Measurements from ENCODE around the gene PCSK5.
"Not testable (repeated sequence)": the region's sequence is repeated elsewhere in the genome, so short reads cannot be mapped to it uniquely, and the experiment has no call there.

PCSK5 gene

DNA sequence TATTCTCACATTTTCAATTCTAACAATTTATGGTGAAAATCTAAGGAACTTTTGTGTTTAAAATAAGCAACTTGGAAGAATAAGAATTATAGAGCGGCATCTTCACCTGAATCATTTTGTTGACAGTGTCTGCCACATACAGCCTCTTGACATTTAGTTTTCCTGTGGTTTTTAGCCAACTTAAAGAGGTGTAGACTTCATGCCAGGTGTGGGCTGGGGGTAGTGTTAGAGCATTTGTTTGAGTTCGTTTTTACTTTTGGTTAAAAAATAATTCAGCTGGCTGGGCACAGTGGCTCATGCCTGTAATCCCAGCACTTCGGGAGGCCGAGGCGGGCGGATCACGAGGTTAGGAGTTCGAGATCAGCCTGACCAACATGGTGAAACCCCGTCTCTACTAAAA is 72.8 kb downstream of the PCSK5 start:
- not testable (repeated sequence) for DNase-seq (ENCODE audit: low spot score)

DNA sequence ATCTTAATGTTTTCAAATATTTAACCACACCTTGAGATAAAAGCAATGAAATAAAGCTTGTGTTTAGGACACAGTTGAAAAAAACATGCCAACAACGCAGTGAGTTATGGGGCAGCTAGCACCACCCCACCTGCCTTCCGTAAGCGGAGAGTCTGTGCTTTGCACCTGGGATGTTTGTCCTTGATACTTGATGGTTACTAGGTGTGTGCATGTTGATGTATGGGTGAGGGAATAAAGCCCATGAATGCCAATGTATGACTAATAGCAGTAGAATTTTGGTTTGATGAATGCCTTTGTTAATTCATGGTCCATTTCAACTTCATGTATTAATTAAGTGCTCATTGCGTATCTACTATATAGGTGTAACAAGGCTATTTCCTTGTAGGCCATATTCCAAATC is 74.0 kb downstream of the PCSK5 start:
- DNase-seq (ENCODE audit: low spot score), result no peak

DNA sequence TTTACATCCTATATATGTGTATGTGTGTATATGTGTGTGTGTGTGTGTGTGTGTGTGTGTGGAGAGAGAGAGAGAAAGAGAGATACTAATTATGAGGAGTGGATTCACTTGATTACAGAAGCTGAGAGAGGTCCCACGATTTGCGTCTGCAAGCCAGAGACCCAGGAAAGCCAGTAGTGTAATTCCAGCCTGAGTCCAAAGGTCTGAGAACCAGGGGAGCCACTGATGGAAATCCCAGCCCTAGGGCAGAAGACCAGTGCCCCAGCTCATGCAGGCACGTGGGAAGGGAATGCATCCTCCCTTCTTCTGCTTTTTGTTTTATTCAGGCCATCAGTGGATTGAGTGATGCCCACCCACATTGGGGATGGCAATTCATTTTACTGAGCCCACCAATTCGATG is 74.8 kb downstream of the PCSK5 start:
- no peak for DNase-seq (ENCODE audit: low spot score)

DNA sequence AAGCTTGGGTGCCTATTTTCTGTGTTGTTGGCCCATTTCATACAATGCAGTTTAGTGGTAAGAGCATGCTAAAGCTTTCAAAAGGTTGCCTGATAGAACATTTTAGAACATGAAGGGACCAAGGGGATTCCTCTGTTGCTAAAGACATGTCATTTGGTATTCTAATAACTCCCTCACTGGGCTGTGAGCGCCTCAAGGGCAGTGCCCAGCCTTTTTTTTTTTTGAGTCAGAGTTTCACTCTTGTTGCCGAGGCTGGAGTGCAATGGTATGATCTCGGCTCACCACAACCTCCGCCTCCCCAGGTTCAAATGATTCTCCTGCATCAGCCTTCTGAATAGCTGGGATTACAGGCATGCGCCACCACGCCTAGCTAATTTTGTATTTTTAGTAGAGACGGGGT is 77.1 kb downstream of the PCSK5 start:
- DNase-seq (ENCODE audit: low spot score), result no peak

DNA sequence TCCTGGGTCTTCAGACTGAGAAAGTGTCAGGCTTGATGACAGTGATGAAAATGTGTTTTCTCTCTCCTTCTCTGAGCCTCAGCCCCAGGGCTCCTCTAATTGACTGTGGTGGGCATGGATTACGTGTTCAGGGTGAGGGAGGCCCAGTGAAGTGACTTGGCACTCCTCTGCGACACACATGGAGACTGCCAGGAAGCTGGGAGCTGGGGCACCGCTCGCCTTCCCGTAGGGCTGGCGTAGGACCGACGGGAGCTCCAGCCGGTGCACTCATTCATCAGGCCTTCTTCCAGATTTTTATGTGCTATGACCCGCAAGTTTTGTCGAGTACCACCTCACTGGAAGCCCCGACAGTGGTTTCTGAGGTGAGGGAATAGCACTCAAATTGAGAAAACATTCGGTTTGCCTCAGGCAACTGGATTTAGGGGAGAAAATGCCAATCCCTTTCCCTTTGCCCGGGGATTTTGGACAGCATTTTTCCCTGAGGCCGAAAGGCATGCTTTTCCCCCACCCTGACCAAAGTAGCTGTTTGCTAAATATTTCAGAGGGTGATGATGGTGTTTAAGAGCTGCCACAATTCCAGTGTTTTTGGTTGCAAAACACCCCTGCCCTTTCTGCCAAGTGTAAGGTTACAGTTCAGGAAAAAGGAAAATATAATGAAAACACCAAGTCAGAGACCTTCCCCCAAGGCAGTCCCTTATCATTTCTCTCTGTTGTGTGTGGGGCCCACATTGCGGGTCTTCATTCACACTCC is 83.7 kb downstream of the PCSK5 start:
- DNase-seq (ENCODE audit: low spot score), result no peak

DNA sequence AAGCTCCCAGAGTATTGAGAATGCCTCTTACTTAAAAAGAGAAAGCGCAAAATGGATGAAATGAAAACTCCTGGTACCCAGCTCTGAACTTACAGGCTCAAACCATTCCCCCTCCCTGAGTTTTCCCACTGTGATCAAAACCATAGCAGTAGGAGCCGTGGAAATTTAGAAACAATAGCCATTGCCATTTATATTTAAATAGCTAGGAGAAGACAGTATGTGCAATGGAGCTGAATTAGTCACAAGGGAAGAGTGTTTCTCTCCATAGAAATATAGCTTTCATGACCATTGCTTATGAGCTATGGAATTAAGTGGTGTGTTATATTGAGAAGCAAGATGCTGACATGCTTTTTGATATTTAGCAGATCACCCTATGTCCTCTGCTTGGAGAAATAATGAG is 84.6 kb downstream of the PCSK5 start:
- DNase-seq (ENCODE audit: low spot score), result no peak

DNA sequence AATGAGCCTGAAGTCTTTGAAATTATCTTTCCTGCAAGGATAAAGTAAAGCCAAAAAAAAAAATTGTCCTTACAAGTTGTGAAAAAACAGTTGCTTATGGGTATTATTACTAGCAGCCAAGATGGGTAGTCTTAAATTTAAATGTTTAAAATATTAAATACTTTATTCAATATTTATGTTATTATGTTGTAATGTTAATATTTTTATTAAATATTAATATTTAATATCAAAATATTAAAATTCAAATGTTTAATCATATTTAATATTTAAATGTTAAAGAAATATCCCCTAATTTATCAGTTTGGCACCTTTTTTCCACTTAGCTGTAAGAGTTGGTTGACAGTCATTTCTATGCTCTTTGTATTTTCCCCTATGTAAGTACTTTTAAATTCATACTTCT is 86.1 kb downstream of the PCSK5 start:
- DNase-seq (ENCODE audit: low spot score), result no peak

DNA sequence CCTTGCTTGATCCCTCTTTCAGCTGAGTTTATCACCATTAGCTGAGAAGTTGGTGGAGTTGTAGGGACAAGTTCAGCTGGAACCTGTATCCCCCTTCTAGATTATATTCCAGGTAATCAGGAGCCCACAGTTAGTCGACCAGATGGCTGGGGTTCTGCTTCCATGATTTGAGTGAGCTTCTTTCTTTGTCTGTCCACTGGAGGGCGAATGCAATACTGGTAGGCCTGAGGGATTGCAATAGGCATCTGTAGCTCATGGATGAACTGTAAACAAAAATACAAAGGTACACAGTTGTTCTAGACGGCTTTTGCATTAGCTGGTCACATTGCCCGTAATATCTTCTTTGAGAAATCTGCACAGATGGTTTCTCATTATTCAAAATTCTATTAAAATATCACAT is 88.9 kb downstream of the PCSK5 start:
- peak; percentile 34 for DNase-seq (ENCODE audit: low spot score)

DNA sequence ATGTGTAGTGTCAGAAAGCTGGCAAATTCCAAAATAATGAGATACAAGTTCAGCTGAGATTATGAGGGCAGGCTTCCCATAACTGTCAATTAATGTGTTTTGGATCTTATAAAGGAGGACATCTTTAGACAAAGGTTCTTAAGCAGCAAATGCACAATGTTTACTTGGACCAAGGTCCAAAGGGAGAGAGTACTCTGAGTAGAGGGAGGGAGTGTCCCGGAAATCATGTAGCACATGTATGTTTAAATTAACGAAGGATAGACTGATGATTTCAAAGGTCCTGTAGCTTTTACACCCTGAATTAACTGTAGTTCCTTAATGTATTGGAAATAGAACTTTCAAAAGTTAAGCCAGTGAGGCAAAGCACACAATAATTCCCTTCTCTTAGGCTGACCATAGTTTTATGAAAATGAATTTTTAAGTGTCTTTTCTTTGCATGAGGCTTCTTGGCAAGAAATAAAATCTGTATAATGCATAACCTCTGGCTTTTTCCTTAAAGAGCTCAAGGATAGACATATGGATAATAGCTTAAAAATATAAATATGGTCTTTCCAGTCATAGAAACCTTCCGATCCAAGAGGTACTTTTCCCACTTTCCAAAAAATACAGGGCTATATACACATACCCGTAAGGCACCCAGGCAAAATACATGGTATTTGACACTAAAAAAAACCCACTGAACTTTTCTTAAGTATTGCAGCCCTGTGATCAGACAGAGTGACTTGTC is 93.0 kb downstream of the PCSK5 start:
- DNase-seq (ENCODE audit: low spot score), result no peak

DNA sequence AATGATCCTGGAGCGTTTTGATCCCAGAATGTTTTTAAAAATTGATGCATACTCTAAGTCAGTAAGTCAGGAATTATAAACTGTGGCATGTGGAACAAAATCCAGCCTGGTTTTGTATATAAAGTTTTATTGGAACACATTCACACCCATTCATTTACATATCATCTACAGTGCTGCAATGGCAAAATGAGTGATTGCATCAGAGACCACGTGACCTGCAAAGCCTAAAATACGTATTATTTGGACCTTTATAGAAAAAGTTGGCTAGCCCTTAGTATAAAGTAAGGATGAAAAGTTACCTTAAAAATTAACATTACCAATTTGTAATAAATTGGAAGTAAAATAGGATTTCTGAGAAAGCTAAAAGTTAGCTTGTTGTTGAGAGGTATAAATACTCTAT is 95.0 kb downstream of the PCSK5 start:
- DNase-seq (ENCODE audit: low spot score), result no peak

DNA sequence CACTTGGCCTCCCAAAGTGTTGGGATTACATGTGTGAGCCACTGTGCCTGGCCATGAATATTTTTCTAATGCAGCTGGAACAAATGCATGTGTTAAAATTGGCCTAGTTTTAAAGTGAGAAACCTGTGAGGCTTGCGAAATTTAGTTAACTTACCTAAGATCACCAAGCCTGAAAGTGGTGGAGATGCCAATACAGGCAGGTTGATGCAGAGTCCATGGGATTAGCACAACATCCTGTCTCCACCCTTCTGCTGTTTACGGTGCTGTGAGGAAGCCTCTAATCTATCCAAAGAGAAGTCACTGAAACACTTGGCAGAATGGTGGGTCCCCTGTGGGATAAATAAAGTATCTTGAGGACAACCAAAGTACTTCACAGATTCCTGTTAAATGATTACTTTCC is 98.2 kb downstream of the PCSK5 start:
- no peak for DNase-seq (ENCODE audit: low spot score)

DNA sequence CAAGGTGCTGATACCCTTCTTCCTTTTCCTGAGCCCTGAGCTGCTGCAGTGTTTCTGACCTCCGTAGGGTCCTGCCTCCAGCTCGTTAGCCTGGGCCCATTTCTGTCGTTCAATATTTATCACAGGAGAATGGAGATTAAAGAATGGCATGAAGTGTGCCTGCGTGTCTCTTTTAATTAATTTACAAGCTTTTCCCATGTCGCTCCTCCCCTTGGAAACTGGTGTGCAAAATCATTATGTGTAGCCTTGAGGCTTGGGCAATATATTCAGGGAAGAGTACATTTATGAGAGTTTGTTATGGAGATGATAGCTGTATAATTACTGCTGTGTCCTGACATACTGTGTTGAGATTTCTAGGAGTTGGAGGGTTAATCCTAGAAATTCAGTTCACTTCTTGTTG is 99.7 kb downstream of the PCSK5 start:
- DNase-seq (ENCODE audit: low spot score), result no peak

DNA sequence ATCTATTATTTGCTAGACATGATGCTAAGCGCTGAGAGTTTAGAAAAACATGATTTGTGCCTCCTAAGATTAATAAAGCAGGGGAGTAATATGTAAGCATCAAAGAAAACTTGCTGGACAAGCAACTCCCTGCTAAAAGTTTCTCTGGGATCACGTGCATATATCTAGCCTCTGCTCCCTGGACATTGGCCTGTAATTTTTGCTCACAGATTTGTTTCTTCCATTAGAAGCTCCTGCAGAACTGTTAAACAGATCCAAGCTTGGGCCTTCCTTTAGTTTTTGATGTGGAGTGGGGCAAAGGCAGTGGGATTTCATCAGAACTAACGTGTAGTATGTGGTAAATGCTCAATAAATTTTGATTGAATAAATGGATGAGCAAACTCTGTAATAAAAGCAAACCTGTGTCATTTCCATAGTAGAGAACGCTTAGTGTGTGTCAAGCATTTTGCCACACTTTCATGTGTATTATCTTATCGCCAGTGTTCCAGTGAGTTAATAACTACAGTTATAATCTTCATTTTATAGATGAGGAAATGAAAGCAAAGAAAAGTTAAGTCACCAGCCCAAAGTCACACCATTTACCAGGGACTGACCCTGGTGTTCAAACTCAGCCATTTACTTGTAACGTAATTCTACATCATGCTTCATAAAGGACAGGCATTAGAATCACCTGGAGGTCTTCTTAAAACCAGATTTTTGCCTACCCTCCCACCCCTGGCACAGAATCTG is 100.3 kb downstream of the PCSK5 start:
- no peak for DNase-seq (ENCODE audit: low spot score)

DNA sequence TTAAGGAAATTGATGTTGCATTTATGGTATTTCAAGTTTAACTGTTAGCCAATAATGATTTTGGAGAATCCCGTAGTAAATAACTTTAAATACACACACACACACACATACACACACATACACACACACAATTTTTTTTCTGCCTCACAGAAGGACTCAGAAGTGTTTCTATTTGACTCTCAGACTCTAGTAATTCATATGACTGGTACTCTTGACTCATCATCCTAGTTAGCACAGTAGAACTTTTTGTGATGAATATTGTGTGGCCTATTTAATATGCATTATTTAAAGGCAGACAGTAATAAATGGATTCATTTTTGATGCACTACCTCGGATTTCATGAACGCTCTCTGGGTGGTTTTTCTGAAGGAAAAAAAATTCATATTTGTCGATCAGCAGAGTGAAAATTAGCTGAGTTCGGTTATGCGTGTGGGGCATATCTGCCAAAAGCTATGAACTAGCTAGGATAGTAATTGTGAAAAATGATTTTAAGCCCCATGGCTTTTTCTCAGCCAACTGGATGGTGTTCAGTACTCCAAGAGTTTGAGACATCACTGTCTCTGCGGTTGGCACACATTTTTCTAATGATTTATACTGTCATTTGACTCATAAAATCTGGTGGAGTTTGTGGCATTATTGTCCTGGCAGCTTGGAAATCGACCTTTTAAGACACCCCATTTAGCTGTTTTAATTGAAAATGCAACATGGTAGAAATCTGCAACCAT is 102.2 kb downstream of the PCSK5 start:
- no peak for DNase-seq (ENCODE audit: low spot score)

DNA sequence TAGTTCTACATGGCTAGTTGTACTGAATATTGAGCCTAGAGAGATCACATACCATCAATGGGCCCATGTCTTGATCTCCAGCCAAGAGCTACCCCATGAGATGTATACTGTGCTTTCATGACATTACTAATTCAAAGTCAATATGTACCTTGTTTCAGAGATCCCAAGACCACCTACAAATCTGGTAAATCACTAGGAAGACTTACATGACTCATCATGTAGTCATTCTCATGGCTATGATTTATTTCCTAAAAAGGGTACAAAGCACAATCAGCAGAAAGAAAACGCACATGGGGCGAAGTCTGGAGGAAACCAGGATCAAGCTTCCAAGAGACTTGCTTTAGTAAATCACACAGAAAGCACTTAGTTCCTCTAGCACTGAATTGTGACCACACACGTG is 103.0 kb downstream of the PCSK5 start:
- DNase-seq (ENCODE audit: low spot score), result no peak

DNA sequence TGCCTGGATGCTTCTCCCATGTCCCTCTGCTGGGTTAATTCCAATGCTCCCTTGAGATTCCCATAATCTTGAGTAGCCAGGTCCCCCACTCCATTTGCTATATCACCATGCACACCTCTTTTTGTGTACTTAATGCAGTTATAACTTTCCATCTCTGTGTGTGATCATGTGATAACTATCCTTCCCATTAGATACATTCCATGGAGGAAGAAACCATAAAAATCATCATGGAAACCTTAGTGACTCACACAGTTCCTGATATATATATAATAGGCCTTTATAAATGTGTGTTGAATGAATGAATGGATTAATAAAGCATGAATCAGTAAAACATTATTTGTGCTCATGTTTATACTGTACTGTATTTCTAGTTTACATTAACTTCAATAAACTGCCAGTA is 104.6 kb downstream of the PCSK5 start:
- no peak for DNase-seq (ENCODE audit: low spot score)

DNA sequence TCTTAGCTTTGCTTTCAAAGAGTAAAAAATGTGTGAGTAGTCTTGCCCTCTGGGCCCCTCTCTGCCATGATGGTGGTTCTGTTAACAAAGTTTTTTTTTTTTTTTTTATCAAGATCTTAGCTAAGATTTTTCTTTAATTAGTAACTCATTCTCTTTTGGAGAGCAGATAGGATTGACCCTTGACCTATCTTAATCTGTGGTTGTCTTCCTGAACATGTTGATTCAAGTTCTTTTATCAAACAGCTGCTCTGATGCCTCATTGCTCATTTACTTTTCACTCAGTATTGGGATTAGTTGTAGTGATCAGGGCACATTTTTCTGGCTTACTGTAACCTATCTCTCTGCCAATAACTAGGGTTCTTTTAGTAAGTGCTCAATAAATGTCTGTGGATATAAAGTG is 106.3 kb downstream of the PCSK5 start:
- no peak for DNase-seq (ENCODE audit: low spot score)

DNA sequence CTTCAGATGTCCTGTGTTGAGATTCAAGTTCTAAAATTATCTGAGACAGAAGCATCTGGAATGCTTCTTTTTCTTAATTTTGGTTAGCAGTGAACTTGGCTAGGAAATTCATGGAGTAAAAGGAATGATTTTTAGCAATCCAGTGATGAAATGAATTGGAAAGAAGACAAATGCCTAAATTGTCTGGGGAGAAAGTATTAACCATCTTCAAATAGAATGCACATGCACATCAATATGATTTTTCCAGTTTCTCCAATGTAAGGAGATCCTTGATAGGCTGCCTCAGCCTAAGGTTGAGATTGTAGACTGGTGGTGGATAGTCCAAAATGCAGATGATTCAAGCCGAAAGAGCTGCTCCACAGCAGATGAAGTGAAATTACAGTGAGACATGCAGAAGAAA is 106.7 kb downstream of the PCSK5 start:
- no peak for DNase-seq (ENCODE audit: low spot score)

DNA sequence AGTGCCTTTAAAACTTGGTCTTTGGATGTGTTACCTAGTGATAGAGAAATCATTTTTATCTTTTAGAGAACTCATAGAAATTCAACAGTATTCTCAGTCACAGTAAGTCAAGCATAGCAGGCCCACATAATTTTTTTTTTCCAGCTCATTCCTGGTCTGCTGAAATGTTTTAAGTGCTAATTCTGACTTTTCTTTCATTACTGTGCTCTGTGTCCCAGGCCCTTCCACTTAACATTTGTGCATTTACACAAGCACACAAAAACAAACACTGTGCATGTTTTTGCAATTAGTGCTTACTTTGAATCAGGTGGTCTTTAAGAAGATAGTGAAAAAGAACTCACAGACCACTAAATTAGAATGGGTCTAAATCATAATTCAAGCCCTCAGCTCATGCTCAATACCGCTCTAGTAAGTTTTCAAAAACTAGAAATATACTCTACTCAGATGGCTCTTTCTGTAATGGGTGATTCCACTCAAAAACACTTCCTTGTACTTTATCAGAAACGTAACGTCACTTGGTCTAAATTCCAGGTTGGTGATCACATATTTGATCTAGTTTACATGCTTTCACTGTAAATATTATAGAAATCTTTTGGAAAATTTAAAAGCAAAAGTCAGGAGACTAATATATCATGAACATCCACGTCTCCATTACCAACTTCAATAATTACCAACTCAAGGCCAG is 107.8 kb downstream of the PCSK5 start:
- DNase-seq (ENCODE audit: low spot score), result no peak

DNA sequence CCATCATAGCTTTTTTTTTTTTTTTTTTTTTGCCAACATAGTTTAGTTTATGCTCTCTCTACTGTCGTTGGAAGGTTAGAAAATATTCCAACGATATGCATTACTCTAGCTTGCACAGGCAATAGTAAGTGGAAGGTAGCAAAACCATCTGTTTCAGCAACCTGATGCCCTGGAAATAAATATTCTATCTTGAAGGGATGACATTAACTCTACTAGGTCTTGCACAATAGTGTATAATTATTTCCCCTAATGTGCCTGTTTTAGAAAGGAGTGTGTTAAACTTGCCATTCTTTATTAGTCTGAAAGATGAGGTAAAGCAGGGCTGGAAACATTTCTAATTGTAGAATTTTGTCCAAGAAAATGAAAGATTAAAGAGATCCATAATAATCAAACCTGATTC is 111.0 kb downstream of the PCSK5 start:
- DNase-seq (ENCODE audit: low spot score), result no peak

DNA sequence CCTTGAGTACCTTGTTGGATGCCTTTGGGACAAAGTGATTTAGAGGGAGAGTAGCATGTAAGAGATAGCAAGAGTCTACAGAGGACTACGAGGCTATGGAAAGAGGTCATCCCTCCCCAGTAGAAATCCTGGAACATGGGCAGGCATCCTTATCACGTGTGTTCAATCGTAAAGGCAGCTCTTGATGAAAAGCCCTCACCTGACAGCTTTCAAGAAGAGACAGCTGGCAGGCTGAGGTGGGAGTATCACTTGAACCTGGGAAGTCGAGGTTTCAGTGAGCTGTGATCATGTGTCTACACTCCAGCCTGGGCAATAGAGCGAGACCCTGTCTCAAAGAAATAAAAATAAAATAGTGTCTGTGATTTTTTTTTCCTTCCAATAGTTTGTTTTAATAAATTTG is 112.6 kb downstream of the PCSK5 start:
- DNase-seq (ENCODE audit: low spot score), result no peak

DNA sequence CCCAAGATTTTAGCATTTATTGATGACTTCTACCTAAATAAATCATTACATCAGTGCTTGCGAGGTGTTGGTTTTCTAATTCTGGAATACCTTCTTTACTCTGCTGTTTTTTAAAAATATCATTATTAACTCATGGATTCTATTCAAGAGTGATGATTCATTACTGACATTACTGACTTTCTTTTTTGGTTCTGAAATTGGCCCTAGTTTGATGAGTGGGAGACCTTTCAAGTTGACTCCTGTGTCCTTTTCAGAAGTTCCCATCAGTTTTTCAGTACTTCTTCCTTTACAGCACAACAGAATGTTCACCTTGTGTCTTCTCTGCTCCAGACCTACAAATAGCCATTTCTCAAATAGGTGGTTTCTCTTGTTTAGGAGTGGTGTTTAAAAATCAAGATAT is 114.1 kb downstream of the PCSK5 start:
- no peak for DNase-seq (ENCODE audit: low spot score)

Measured in AG08395 (cell line).